Inferior parietal cortex (tissue), 1 donor: ENCODE results near the gene ZNF620.
"Not testable (repeated sequence)": the region's sequence is repeated elsewhere in the genome, so short reads cannot be mapped to it uniquely, and the experiment has no call there.

Source experiments
- DNase-seq: peaks from one replicate; pipeline ENCODE4 v3.0.0-alpha.2; 2016; ENCODE audit errors: extremely low spot score

Gene ZNF620

DNA sequence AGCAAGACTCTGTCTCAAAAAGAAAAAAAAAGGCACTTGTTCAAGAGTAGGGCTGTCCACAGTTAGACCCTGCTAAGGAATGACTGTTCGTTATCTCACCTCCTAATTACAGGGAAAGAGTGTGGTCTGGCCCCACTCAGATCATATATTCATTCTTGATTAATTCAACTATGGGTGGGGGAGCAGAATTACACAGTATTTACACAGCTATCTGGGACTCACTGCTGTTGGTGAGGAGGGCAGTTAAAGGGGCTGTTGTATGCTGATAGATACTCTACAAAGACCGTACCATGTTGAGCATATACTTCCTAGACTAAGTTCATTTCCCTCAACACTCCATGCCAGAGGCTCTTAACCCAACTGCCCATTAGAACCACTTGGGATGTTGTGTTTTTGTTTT lies 3.8 kb upstream of the ZNF620 start:
- no peak for DNase-seq

DNA sequence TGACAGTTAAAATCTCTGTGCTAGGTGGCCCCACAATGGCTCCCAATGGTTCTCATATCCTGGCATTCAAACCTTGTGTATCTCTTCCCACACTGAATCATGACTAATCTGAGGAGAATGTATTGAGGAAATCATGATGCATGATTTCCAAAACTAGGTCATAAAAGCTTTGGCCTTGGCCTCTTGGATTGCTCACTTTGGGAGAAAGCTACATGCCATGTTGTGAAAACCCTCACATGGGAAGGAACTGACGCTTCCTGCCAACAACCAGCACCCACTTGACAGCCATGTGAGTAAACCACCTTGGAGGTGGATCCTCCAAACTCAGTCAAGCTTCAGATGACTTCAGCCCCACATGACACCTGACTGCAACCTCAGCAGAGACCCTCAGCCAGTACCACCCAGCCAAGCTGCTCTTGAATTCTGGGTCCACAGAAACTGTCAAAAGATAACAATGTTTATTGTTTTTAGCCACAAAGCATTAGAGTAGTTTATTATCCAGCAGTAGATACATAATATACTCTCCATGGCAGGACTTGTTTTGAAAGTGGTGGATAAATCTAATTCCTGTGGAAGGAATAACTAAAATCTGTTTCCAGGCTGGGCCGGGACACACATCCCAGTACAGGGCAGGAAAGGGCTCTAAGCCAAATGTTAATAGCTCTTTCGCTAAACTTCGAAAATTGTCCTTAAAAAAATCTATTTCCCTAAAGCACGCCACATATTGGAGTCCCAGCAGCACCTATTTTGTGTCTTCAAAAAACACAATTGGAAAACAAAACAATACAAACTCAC lies 1.0 kb upstream of the ZNF620 start:
- no peak for DNase-seq

DNA sequence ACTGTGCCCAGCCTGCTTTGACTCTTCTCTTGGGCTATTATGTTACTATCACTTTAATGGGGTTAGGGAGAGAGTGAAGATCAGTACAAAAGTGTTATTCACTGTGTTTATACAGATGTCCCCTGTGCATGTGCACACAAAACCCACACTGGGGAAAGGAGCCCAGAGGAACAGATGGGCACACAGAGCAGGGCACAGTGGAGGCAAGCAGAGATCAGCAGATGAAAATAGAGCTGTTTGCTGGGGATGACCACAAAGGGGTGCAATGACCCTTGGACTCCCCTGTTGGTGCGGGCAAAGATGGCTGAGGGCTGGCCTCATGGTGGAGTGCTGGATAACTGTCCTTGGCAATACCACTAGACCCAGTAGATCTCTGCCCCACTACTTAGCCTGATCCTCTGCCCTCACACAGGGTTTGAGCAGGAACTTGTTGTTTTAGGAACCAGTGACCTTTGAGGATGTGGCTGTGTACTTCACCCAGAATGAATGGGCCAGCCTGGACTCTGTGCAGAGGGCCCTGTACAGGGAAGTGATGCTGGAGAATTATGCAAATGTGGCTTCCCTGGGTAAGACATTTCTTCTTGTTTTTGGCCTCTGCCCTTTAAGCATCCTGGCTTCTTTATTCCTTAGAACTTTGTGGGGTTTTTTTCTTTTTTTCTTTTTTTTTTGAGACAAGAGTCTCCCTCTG lies 5.3 kb downstream of the ZNF620 start:
- no peak for DNase-seq

DNA sequence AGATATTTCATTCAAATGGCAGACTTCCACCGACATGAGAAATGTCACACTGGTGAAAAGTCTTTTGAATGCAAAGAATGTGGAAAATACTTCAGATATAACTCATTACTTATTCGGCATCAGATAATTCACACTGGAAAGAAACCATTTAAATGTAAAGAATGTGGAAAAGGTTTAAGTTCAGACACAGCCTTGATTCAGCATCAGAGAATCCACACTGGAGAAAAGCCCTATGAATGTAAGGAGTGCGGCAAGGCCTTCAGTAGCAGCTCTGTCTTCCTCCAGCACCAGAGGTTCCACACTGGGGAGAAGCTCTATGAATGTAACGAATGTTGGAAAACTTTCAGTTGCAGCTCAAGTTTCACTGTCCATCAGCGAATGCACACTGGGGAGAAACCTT lies 10.4 kb downstream of the ZNF620 start:
- DNase-seq: no peak

DNA sequence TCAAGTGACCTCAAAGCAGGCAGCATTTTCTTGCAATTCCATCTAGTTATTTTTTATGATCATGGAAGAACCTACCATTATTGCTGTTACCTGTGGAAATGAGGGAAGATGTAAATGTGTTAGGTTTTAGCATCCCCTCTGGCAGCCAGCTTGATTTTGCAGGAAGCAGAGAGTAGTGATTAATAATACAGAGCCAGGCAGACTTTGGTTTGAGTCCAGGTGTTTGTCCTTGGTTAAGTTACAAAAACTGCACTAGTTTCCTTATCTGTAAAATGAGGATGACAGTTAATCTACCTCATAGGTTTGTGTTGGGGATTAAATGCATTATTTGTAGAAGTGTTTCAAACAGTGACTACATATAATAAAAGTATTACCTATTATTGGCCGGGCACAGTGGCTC lies 12.2 kb downstream of the ZNF620 start:
- no peak for DNase-seq

DNA sequence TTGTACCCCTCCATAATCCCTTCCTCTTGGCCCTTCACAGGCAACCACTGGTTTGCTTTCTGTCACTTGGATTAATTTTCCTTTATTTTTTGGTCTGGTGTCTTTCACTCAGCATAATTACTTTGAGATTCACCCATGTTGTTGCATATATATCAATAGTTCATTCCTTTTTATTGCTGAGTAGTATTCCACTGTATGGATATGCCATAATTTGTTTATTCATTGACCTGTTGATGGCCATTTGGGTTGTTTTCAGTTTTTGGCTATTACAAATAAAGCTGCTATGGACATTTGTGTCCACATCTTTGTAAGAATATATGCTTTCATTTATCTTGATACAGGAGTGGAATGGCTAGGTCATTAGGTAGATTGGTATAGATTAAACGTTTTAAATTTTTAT lies 13.0 kb downstream of the ZNF620 start:
- DNase-seq: no peak

DNA sequence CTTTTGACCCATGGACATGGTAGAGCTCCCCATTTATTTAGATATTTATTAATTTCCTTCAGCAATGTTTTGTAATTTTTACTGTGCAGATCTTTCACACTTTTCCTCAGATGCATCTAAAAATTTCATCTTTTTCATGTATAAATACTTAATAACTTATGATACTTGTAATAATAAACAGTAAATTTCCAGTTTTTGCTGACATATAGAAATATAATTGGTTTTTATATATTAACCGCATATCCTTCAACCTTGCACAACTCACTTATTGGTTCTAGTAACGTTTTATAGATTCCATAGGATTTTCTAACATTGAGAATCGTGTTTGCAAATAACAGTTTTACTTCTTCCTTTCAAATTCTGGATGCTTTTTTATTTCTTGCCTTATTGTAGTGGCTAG lies 15.4 kb downstream of the ZNF620 start:
- DNase-seq: no peak

DNA sequence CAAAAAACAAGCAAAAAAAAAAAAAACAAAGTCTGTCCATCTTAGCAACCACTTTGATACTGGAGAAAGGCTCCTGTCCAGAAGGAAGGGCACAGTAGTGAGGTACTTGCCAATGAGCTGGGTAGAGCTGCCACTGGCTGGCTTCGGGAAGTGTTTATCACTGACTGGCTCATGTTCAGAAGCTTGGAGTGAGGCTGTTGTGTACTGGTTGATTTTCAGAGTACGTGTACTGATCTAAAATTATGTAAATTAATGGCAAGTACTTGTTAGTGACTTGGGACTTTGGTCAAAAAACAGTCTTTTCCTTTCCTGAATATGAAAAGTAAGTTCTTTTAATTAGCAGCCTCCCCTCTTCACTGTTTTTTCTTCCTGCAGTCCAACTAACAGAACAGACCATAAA lies 17.9 kb downstream of the ZNF620 start:
- no peak for DNase-seq

DNA sequence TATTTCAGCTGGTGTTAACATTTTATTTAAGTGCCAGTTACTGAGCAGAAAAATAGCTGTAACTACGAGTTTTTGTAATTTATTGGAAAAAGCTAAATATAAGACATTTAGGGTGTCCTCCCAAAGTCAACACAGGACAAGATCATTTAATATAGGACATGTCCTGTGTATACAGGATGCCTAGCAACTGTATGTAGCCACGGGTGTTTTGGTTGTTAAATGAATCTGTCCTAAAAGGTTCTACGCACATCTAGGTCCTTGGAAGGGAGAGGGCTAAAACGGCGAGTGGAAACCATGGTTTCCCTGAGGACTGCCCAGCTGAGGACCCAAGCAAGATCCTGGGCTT lies 18.4 kb downstream of the ZNF620 start:
- peak; percentile 58 for DNase-seq

DNA sequence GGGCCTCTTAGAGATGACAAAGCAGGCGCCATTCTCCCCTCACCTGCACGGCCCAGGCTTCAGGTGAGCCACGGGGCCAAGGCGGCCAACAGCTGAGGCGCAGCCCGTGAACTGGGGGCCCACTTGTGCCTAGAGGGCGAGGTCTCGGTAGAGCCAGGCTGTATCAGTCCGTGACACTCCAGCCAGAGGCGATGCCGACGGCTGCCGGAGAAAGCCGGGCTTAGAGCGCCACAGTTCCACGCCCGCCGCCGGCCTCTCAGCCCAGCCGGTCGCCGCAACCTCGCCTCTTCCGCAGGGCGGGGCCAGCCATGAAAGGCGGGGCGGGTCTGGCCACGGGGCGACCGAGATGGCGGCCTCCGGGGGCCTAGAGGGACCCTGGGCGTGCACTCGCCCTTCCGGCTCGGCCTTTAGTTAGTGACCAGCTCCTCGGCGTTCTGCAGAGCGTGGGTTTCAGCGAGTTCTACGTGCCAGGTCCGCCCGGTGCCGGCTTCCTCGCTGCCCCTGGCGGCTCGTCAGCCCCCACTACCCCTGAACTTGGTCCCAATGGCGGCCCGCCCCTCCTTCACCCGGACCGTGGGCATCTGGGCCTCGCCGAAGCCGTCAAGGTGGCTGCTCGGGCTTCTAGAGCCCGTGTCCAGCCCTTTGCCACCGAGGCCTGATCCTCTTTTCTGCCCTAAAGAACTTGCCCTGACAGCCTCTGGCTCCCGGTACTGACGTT lies 18.9 kb downstream of the ZNF620 start, which contains the start of gene ZNF621:
Gene ZNF621 (plus strand): TSS at position 393 of the 718 bp plus-strand sequence. CDS start 881 bp downstream, outside the sequence.
- DNase-seq: peak; percentile 87

DNA sequence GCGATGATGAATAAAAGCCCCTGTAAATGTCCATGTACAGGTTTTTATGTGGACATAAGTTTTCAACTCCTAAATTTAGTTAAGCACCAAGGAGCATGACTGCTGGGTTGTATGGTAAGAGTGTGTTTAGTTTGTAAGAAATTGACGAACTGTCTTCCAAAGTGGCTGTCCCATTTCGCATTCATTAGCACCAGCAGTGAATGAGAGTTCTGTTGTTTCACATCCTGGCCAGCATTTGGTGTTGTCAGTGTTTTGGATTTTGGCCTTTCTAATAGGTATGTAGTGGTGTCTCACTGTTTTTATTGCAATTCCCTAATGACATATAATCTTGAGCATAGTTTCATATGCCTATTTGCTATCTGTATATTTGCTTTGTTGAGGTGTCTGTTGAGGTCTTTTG lies 22.6 kb downstream of the ZNF620 start:
- DNase-seq: no peak

DNA sequence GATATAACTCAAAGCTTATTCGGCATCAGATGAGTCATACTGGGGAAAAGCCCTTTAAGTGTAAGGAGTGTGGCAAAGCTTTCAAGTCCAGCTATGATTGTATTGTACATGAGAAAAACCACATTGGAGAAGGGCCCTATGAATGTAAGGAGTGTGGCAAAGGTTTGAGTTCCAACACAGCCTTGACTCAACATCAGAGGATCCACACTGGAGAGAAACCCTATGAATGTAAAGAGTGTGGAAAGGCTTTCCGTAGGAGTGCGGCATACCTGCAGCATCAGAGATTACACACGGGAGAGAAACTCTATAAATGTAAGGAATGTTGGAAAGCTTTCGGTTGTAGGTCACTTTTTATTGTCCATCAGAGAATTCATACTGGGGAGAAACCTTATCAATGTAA lies 26.4 kb downstream of the ZNF620 start:
- DNase-seq: no peak

DNA sequence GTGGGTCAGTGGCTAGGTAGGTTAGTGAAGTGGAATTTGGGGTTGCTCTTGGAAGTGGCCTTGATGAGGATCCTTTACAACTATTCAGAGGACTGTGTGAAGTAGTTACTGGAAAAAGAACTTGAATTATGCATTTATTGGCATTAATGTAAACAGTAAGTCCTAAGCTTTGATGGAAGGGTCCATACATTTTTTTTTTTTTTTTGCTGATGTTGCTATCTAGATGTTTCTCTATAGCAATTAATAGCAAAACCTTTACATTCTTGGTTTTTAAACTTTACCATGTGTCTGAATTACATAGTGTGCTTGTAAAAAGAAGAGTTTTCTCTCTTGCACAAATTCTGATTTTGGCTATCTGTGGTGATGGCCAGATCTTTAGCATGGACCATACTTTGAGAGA lies 28.4 kb downstream of the ZNF620 start:
- DNase-seq: no peak

DNA sequence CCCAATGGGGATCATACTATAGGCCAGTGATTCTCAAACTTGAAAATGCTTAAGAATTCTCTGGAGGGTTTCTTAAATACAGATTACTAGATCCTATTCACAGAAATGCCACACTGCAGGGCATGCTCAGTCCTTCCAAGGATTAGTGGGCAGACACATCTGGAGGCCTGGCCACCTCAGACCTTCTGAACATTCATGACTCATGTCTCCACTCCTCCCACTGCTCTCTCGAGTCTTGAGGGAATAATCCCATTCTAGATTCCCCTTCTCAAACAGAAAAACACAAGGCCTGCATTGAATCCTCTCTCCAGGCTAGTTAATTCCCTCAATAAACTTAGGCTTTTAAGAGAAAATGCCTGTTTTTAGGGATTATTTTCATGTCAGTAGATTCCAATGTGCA lies 41.0 kb downstream of the ZNF620 start:
- no peak for DNase-seq

DNA sequence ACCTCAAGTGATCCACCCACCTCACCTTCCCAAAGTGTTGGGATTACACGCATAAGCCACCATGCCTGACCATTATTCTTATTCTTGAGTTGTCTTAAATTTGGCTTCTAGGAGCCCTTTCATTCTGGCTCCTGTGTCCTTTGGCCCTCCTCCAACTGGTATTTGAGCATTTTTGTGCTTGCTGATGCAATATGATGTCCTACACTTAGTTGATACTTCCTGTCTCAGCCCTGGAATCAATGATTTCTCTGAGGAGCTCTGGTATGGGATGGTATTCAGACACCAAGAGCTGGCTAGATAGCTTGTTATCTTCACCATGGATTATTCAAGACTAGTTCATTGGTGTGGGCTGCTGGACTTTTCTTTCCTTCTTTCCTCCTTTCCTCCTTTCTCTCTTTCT lies 44.3 kb downstream of the ZNF620 start:
- no peak for DNase-seq

DNA sequence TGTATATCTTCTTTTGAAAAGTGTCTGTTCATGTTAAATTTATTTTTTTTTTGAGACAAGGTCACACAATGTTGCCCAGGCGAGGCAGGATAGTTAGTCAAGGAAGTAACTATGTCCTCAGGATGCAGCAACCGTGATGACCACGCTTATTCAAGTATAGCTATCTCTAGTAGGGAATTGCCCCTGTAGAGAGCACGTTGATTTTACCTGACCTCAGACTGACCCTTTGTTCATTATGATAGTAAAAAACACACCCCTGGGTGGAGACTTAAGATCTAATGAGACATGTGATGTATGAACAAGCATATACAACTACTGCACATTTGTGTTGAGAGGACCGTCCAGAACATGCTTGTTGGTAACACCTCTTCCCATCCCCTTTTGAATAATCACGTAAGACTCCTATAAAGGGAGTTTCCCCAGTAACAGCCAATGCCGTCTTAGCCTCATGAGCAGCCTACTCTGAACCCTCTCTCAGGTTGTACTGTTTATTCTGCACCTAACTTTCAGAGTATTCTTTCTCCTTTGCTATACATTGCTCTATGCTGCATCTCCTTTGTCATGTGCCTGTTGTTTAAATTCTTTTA lies 51.8 kb downstream of the ZNF620 start:
- no peak for DNase-seq

DNA sequence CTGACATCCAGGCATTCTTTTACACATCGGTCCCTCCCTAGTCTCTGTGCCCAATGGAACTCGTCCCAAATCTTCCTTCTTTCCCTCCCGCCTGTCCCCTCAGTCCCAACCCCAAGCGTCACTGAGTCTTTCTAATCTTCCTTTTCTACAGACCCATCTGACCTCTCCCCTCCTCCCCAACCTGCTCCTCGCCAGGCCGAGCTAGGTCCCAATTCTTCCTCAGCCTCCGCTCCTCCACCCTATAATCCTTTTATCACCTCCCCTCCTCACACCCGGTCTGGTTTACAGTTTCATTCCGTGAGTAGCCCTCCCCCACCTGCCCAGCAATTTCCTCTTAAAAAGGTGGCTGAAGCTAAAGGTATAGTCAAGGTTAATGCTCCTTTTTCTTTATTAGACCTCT lies 56.6 kb downstream of the ZNF620 start:
- DNase-seq: not testable (repeated sequence)

DNA sequence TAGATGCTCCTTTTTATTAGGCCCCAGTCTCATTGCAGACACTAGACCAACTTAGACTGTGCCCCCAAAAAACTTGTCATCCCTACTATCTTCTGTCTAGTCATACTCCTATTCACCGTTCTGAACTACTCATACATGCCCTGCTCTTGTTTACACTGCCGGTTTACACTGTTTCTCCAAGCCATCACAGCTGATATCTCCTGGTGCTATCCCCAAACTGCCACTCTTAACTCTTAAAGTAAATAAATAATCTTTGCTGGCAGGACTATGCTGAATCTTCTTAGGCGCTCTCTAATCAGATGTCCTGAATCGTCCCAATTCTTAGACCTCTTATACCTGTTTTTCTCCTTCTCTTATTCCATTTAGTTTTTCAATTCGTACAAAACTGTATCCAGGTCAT lies 59.8 kb downstream of the ZNF620 start:
- DNase-seq: not testable (repeated sequence)

DNA sequence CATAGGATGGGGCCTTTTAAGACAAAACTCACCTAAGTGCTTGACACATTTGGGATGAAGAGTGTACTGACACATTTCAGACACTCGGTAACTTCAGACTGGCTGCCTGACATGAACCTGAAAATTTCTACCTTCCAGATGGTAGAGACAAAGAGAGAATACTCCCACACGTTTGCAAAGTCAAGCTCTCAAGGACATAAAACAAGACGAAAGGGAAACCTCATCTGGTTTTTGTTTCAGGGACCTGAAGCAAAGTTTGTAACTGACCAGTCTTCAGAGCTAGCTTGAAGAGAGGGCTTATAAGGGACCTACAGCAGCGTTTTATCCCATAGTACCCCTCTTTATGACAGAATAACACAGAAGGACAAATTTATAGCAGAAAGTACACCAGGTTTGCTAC lies 60.9 kb downstream of the ZNF620 start:
- DNase-seq: no peak
